Breast epithelium (tissue), 3 donors: ENCODE results near the gene NINJ2.

Source experiments
- CTCF ChIP-seq, 3 donors: fragments of 450-650 bp; IDR thresholded peaks; one replicate each; pipeline ENCODE4 v1.5.1; 2016 to 2017; ENCODE audit warnings: antibody characterized with exemption in 3 of 3, mild to moderate bottlenecking in 3 of 3, moderate library complexity in 3 of 3
- POLR2A ChIP-seq: fragments of 450-650 bp; IDR thresholded peaks from one replicate; pipeline ENCODE4 v1.6.1; 2016; ENCODE audit warnings: antibody characterized with exemption, mild to moderate bottlenecking, moderate library complexity

- TF ChIP-seq CTCF (IDR thresholded peaks at IDR 0.05) (no peak), POLR2A (no peak)
Measured at GRCh38 chr12:645563-646071, 17.6 kb downstream of the NINJ2 start.
